HepG2 (cell line): Measurements from ENCODE around the gene TRPV4. TPM values are rescaled to one million over a fixed set of nuclear protein-coding genes. Genes with fewer than 3 reads are reported as not detected.
A peak's percentile ranks its signal among the peaks of the same experiment; 100 is the strongest.

ENCODE experiments used
- ATF1 ChIP-seq: IDR thresholded peaks from 2 replicates; pipeline ENCODE4 v1.6.1; 2016; ENCODE audit warnings: mild to moderate bottlenecking, control low read depth
- FLYWCH1 ChIP-seq: sonication (generic); formaldehyde crosslinking; IDR thresholded peaks from 2 replicates; pipeline ENCODE4 v1.8.1; 2023; ENCODE audit warnings: mild to moderate bottlenecking, missing genetic modification reagents
- HCFC1 ChIP-seq: fragments of 150-350 bp; IDR thresholded peaks from 2 replicates; pipeline ENCODE4 v1.6.1; 2014; ENCODE audit warnings: low read depth, low read length
- HNF4G ChIP-seq, 2 experiments: sonication (generic) in 1 of 2; formaldehyde crosslinking in 1 of 2; IDR thresholded peaks; 2 replicates each; pipeline versions ENCODE4 v1.4.0 to v1.6.1; 2011 to 2020; ENCODE audit warnings: borderline replicate concordance in 2 of 2, low read depth in 2 of 2, mild to moderate bottlenecking in 2 of 2, low read length in 1 of 2, missing genetic modification reagents in 1 of 2, moderate library complexity in 1 of 2
- KLF12 ChIP-seq: sonication (generic); formaldehyde crosslinking; IDR thresholded peaks from 2 replicates; pipeline ENCODE4 v1.4.0; 2020; ENCODE audit warnings: missing genetic modification reagents, borderline replicate concordance
- THAP11 ChIP-seq: IDR thresholded peaks from 2 replicates; pipeline ENCODE4 v1.6.1; 2016; ENCODE audit warnings: missing biosample characterization, missing genetic modification reagents
- ZNF713 ChIP-seq: sonication (generic); formaldehyde crosslinking; IDR thresholded peaks from 2 replicates; pipeline ENCODE4 v1.4.0; 2020; ENCODE audit warnings: mild to moderate bottlenecking, missing genetic modification reagents
- ZNF883 ChIP-seq: sonication (generic); formaldehyde crosslinking; IDR thresholded peaks from 2 replicates; pipeline ENCODE4 v1.5.1; 2020; ENCODE audit warnings: mild to moderate bottlenecking, missing genetic modification reagents; ENCODE audit errors: not compliant biosample characterization
- ZSCAN20 ChIP-seq: sonication (generic); formaldehyde crosslinking; IDR thresholded peaks from 2 replicates; pipeline ENCODE4 v1.4.0; 2020; ENCODE audit warnings: missing genetic modification reagents, mild to moderate bottlenecking, borderline replicate concordance
- ZSCAN25 ChIP-seq: sonication (generic); formaldehyde crosslinking; IDR thresholded peaks from 2 replicates; pipeline ENCODE4 v1.8.0; 2022; ENCODE audit warnings: mild to moderate bottlenecking, missing genetic modification reagents
- polyA plus RNA-seq, 8 experiments: library from polyadenylated mRNA; depleted of rRNA in 3 of 8; stranded (reverse) in 7 of 8; unstranded in 1 of 8; fragments of >200 nt; fragmentation: Illumina TruSeq in 4 of 8; extraction: Trizol in 4 of 8; gene quantifications; 2 replicates each; pipeline versions ENCODE4 v1.2.1 to v1.2.3, GENCODE V29; 2011 to 2016; ENCODE audit warnings: low read depth in 4 of 8, missing spikeins in 1 of 8, mixed read lengths in 1 of 8; ENCODE audit not compliant: insufficient read depth in 1 of 8
- total RNA-seq, 5 experiments: library from RNA; depleted of rRNA; stranded (reverse); fragments of >200 nt; fragmentation: Illumina TruSeq; extraction: Trizol; gene quantifications; 2 replicates each; pipeline ENCODE4 v1.2.3, GENCODE V29; 2016; ENCODE audit warnings: low read depth in 1 of 5
- TF ChIP-seq, protein P1 (sequence below): sonication (generic); formaldehyde crosslinking; conservative IDR thresholded peaks from 2 replicates; pipeline ENCODE4 v1.4.0; 2020; ENCODE audit warnings: mild to moderate bottlenecking, missing genetic modification reagents, moderate library complexity
- TF ChIP-seq, protein P2 (sequence below): sonication (generic); formaldehyde crosslinking; IDR thresholded peaks from 2 replicates; pipeline ENCODE4 v1.5.1; 2020; ENCODE audit warnings: mild to moderate bottlenecking, missing genetic modification reagents, moderate library complexity
- TF ChIP-seq, protein P3 (sequence below): sonication (generic); formaldehyde crosslinking; IDR thresholded peaks from 2 replicates; pipeline ENCODE4 v1.4.0; 2020; ENCODE audit warnings: missing genetic modification reagents

Gene TRPV4
- total and polyA plus RNA-seq, 2 of the 13 experiments (the other 11 are each of a cell fraction or from before 2014, with no cell fraction given), result 0.66 to 4.7 TPM

DNA sequence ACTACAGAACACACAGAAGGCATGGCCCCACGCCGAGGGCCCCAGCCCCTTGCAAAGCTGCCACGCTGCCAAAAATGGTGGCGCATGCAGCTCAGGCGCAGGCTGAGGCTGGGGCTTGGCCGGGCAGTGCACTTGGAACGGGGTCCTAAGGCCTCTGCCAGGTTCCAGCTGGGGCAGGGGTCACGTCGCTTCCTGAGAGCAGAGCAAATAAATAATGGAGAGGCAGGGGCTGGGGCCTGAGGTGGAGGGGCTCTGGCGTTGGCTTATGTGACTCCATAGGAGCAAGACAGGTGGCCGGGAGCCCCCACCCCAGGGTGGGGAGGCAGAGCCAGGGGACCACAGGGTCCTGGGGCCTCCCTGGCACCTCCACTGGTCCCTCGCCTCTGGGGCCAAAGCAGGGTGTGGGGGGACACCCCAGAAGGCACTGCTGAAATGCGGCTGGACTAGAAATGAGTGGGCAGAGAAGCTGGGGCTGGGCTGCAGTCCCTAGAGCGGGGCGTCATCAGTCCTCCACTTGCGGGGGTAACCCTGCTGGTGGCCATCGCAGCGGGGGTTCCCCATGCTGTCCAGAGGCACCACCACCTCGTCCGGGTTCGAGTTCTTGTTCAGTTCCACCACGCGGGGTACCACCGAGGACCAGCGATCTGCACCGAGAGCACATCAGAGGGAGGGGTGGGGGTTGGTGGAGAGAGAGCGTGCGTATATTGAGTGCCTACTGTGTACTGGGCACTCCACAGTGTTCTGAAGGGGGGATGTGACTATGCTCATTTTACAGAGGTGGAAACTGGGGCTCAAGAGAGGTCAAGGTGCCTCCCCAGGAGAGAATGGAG lies 49.8 kb downstream of the TRPV4 start (continued):
- TF ChIP-seq, protein P1, sequence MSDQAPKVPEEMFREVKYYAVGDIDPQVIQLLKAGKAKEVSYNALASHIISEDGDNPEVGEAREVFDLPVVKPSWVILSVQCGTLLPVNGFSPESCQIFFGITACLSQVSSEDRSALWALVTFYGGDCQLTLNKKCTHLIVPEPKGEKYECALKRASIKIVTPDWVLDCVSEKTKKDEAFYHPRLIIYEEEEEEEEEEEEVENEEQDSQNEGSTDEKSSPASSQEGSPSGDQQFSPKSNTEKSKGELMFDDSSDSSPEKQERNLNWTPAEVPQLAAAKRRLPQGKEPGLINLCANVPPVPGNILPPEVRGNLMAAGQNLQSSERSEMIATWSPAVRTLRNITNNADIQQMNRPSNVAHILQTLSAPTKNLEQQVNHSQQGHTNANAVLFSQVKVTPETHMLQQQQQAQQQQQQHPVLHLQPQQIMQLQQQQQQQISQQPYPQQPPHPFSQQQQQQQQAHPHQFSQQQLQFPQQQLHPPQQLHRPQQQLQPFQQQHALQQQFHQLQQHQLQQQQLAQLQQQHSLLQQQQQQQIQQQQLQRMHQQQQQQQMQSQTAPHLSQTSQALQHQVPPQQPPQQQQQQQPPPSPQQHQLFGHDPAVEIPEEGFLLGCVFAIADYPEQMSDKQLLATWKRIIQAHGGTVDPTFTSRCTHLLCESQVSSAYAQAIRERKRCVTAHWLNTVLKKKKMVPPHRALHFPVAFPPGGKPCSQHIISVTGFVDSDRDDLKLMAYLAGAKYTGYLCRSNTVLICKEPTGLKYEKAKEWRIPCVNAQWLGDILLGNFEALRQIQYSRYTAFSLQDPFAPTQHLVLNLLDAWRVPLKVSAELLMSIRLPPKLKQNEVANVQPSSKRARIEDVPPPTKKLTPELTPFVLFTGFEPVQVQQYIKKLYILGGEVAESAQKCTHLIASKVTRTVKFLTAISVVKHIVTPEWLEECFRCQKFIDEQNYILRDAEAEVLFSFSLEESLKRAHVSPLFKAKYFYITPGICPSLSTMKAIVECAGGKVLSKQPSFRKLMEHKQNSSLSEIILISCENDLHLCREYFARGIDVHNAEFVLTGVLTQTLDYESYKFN (CRISPR knock-in tag), result peak; percentile 59
- 0 out of 2 replicates have a peak, but pooled peaks have one; percentile 61 for TF ChIP-seq ZNF713
- no peak for TF ChIP-seq HNF4G (IDR thresholded peaks at IDR 0.05; ENCODE audit: borderline replicate concordance, low read depth, low read length)
- 0 out of 2 replicates have a peak, but pooled peaks have one; percentile 27 for TF ChIP-seq HNF4G (CRISPR knock-in tag; IDR thresholded peaks at IDR 0.05; ENCODE audit: borderline replicate concordance, low read depth)
- TF ChIP-seq, protein P2, sequence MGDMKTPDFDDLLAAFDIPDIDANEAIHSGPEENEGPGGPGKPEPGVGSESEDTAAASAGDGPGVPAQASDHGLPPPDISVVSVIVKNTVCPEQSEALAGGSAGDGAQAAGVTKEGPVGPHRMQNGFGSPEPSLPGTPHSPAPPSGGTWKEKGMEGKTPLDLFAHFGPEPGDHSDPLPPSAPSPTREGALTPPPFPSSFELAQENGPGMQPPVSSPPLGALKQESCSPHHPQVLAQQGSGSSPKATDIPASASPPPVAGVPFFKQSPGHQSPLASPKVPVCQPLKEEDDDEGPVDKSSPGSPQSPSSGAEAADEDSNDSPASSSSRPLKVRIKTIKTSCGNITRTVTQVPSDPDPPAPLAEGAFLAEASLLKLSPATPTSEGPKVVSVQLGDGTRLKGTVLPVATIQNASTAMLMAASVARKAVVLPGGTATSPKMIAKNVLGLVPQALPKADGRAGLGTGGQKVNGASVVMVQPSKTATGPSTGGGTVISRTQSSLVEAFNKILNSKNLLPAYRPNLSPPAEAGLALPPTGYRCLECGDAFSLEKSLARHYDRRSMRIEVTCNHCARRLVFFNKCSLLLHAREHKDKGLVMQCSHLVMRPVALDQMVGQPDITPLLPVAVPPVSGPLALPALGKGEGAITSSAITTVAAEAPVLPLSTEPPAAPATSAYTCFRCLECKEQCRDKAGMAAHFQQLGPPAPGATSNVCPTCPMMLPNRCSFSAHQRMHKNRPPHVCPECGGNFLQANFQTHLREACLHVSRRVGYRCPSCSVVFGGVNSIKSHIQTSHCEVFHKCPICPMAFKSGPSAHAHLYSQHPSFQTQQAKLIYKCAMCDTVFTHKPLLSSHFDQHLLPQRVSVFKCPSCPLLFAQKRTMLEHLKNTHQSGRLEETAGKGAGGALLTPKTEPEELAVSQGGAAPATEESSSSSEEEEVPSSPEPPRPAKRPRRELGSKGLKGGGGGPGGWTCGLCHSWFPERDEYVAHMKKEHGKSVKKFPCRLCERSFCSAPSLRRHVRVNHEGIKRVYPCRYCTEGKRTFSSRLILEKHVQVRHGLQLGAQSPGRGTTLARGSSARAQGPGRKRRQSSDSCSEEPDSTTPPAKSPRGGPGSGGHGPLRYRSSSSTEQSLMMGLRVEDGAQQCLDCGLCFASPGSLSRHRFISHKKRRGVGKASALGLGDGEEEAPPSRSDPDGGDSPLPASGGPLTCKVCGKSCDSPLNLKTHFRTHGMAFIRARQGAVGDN (CRISPR knock-in tag), result peak; percentile 64
- TF ChIP-seq KLF12, result no peak
- no peak for TF ChIP-seq ZSCAN20 (CRISPR knock-in tag)
- no peak for TF ChIP-seq HCFC1
- peak; percentile 59 for TF ChIP-seq ZSCAN25 (CRISPR knock-in tag)
- peak; percentile 8 for TF ChIP-seq ZNF883 (CRISPR knock-in tag)
- no peak for TF ChIP-seq ATF1 (CRISPR knock-in tag)
- no peak for TF ChIP-seq THAP11
- TF ChIP-seq, protein P3, sequence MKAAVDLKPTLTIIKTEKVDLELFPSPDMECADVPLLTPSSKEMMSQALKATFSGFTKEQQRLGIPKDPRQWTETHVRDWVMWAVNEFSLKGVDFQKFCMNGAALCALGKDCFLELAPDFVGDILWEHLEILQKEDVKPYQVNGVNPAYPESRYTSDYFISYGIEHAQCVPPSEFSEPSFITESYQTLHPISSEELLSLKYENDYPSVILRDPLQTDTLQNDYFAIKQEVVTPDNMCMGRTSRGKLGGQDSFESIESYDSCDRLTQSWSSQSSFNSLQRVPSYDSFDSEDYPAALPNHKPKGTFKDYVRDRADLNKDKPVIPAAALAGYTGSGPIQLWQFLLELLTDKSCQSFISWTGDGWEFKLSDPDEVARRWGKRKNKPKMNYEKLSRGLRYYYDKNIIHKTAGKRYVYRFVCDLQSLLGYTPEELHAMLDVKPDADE (CRISPR knock-in tag), result no peak
- TF ChIP-seq FLYWCH1 (CRISPR knock-in tag), result 0 out of 2 replicates have a peak, but pooled peaks have one; percentile 29
